A549 (cell line): ENCODE measurements around the gene LMF1. TPM values are rescaled to one million over a fixed set of nuclear protein-coding genes. Genes with fewer than 3 reads are reported as not detected.
"Not testable (repeated sequence)": the region's sequence is repeated elsewhere in the genome, so short reads cannot be mapped to it uniquely, and the experiment has no call there.

Experiments used
- ATAC-seq, 2 experiments: fragments of 200-7000 bp in 1 of 2; fragments of >200 bp in 1 of 2; cut with Nextera tagmentation in 1 of 2; cut with Tn5 transposase in 1 of 2; 3 replicates each; pipeline versions ENCODE4 v1.8.0 to v1.9.1; 2018 to 2020; ENCODE audit warnings: mild to moderate bottlenecking in 1 of 2, moderate library complexity in 1 of 2
- CTCF ChIA-PET: fragments of 300-600 bp; sonication (Branson Sonifier 250); formaldehyde crosslinking; extraction: SDS; loops from one replicate; lab custom pipeline; 2021; ENCODE audit warnings: antibody characterized with exemption, inconsistent platforms; lab: Yijun Ruan, JAX
- POLR2A ChIA-PET: fragments of 350-600 bp; formaldehyde crosslinking; extraction: SDS; loops from one replicate; lab custom pipeline; 2021; ENCODE audit warnings: antibody characterized with exemption, inconsistent platforms; lab: Yijun Ruan, JAX
- DNase-seq, 2 experiments: peaks; one replicate each; pipeline versions ENCODE4 v3.0.0 to v3.0.0-alpha.2; 2011 to 2016; ENCODE audit warnings: low read depth in 1 of 2, low spot score in 1 of 2
- FAIRE-seq: peaks from 2 replicates; lab custom pipeline; 2011; peaks lifted over from hg19 to GRCh38; lab: Jason Lieb, UNC
- H3K27ac ChIP-seq, 2 experiments: fragments of >200 bp; sonication (Bioruptor Twin); formaldehyde crosslinking; 3 replicates each; pipeline ENCODE4 v1.5.1; 2016 to 2017
- H3K4me1 ChIP-seq: fragments of >200 bp; sonication (Bioruptor Twin); formaldehyde crosslinking; 3 replicates; pipeline ENCODE4 v1.6.1; 2016
- H3K4me2 ChIP-seq: fragments of >200 bp; sonication (Bioruptor Twin); formaldehyde crosslinking; 3 replicates; pipeline ENCODE4 v1.6.1; 2016
- H3K4me3 ChIP-seq: fragments of >200 bp; sonication (Bioruptor Twin); formaldehyde crosslinking; 3 replicates; pipeline ENCODE4 v1.5.1; 2016
- H3K9me3 ChIP-seq: fragments of >200 bp; sonication (Bioruptor Twin); formaldehyde crosslinking; 3 replicates; pipeline ENCODE4 v1.6.1; 2016
- BCL3 ChIP-seq: fragments of >200 bp; sonication (Bioruptor Twin); formaldehyde crosslinking; IDR thresholded peaks from 3 replicates; pipeline ENCODE4 v1.6.1; 2016
- CBX2 ChIP-seq: fragments of 200-600 bp; sonication (generic); IDR thresholded peaks from 2 replicates; pipeline ENCODE4 v1.6.1; 2016; ENCODE audit warnings: low read depth, mild to moderate bottlenecking, borderline replicate concordance
- CBX8 ChIP-seq: fragments of 200-600 bp; sonication (generic); IDR thresholded peaks from 2 replicates; pipeline ENCODE4 v1.6.1; 2016
- CEBPB ChIP-seq, 2 experiments: fragments of >200 bp in 1 of 2; sonication (Bioruptor Twin) in 1 of 2; formaldehyde crosslinking in 1 of 2; IDR thresholded peaks; 2 replicates each; pipeline ENCODE4 v1.6.1; 2012 to 2016
- CHD4 ChIP-seq: fragments of 200-600 bp; sonication (generic); IDR thresholded peaks from 2 replicates; pipeline ENCODE4 v1.6.1; 2016; ENCODE audit warnings: antibody characterized with exemption, mild to moderate bottlenecking, borderline replicate concordance
- EHMT2 ChIP-seq: fragments of 200-600 bp; sonication (generic); IDR thresholded peaks from 2 replicates; pipeline ENCODE4 v1.6.1; 2016; ENCODE audit warnings: antibody characterized with exemption, low read depth, mild to moderate bottlenecking, moderate library complexity
- ESRRA ChIP-seq: fragments of 150-350 bp; IDR thresholded peaks from 2 replicates; pipeline ENCODE4 v1.6.1; 2014; ENCODE audit warnings: mild to moderate bottlenecking, low read length, borderline replicate concordance
- FOSB ChIP-seq: fragments of 250-450 bp; sonication (Bioruptor Pico); IDR thresholded peaks from 2 replicates; pipeline ENCODE4 v1.5.0; 2020; ENCODE audit warnings: mild to moderate bottlenecking, moderate library complexity
- FOSL2 ChIP-seq, 2 experiments: fragments of 450-650 bp in 1 of 2; fragments of >200 bp in 1 of 2; sonication (Bioruptor Twin) in 1 of 2; formaldehyde crosslinking; IDR thresholded peaks; 2 replicates each; pipeline versions ENCODE4 v1.5.0 to v1.6.1; 2016 to 2020; ENCODE audit warnings: mild to moderate bottlenecking in 1 of 2, moderate library complexity in 1 of 2
- HDAC2 ChIP-seq: fragments of 200-600 bp; sonication (generic); IDR thresholded peaks from 2 replicates; pipeline ENCODE4 v1.6.1; 2016
- HOXA7 ChIP-seq: fragments of 250-450 bp; sonication (Bioruptor Pico); IDR thresholded peaks from 2 replicates; pipeline ENCODE4 v1.5.0; 2020; ENCODE audit warnings: mild to moderate bottlenecking, moderate library complexity
- HOXB13 ChIP-seq: fragments of 250-450 bp; sonication (Bioruptor Pico); IDR thresholded peaks from 2 replicates; pipeline ENCODE4 v1.5.0; 2020; ENCODE audit warnings: low read depth, mild to moderate bottlenecking, moderate library complexity
- HOXB5 ChIP-seq: fragments of 250-450 bp; sonication (Bioruptor Pico); IDR thresholded peaks from 2 replicates; pipeline ENCODE4 v1.5.0; 2020; ENCODE audit warnings: mild to moderate bottlenecking, moderate library complexity
- JUN ChIP-seq, 2 experiments: fragments of >200 bp; sonication (Bioruptor Twin); formaldehyde crosslinking; IDR thresholded peaks; 2 replicates in 1 of 2; 3 replicates in 1 of 2; pipeline ENCODE4 v1.6.1; 2016 to 2017
- KDM1A ChIP-seq: fragments of 200-600 bp; sonication (generic); IDR thresholded peaks from 2 replicates; pipeline ENCODE4 v1.6.1; 2016; ENCODE audit warnings: low read depth, mild to moderate bottlenecking
- MAFK ChIP-seq: fragments of 450-650 bp; IDR thresholded peaks from 2 replicates; pipeline ENCODE4 v1.6.1; 2014; ENCODE audit not compliant: partially characterized antibody
- MAZ ChIP-seq: fragments of 150-350 bp; IDR thresholded peaks from 2 replicates; pipeline ENCODE4 v1.6.1; 2014; ENCODE audit warnings: antibody characterized with exemption, low read depth, low read length, borderline replicate concordance
- MYC ChIP-seq: IDR thresholded peaks from 2 replicates; pipeline ENCODE4 v1.6.1; 2012; ENCODE audit warnings: mild to moderate bottlenecking, inconsistent platforms, low read length, improper control_type of control experiment, borderline replicate concordance
- NFE2L2 ChIP-seq: fragments of 150-350 bp; conservative IDR thresholded peaks from 2 replicates; pipeline ENCODE4 v1.6.1; 2014; ENCODE audit warnings: low read length
- NPAS2 ChIP-seq: fragments of 250-450 bp; sonication (Bioruptor Pico); IDR thresholded peaks from 2 replicates; pipeline ENCODE4 v1.8.0; 2022; ENCODE audit warnings: mild to moderate bottlenecking, moderate library complexity, borderline replicate concordance
- RNF2 ChIP-seq: fragments of 200-600 bp; sonication (generic); IDR thresholded peaks from 2 replicates; pipeline ENCODE4 v1.6.1; 2016; ENCODE audit warnings: low read depth, mild to moderate bottlenecking, antibody characterized with exemption, moderate library complexity, borderline replicate concordance
- SREBF2 ChIP-seq: fragments of 450-650 bp; IDR thresholded peaks from 2 replicates; pipeline ENCODE4 v1.6.1; 2014; ENCODE audit warnings: mild to moderate bottlenecking, moderate library complexity
- ZNF302 ChIP-seq: fragments of 250-450 bp; sonication (Bioruptor Pico); IDR thresholded peaks from 2 replicates; pipeline ENCODE4 v1.9.0; 2021; ENCODE audit warnings: inconsistent platforms, mild to moderate bottlenecking, moderate library complexity
- ZSCAN20 ChIP-seq: fragments of 250-450 bp; sonication (Bioruptor Pico); IDR thresholded peaks from 2 replicates; pipeline ENCODE4 v1.8.0; 2022; ENCODE audit warnings: mild to moderate bottlenecking, moderate library complexity
- WGBS: methylation state at CpG from one replicate; pipeline ENCODE4 v1.1.6; 2017; ENCODE audit errors: missing lambda C conversion rate; 5-methylcytosine and 5-hydroxymethylcytosine counted together
- polyA plus RNA-seq, 4 experiments: library from polyadenylated mRNA; depleted of rRNA in 3 of 4; stranded (reverse); fragments of >200 nt; fragmentation: RNase III in 1 of 4; extraction: RNeasy Plus Mini Kit Qiagen cat#74134 plus additional on column Dnase treatment in 1 of 4; gene quantifications; 2 replicates in 3 of 4; 3 replicates in 1 of 4; pipeline ENCODE4 v1.2.3, GENCODE V29; 2011 to 2017
- TF ChIP-seq, protein P1 (sequence below): IDR thresholded peaks from 2 replicates; pipeline ENCODE4 v1.6.1; 2012; ENCODE audit warnings: low read depth, borderline replicate concordance
- TF ChIP-seq, protein P2 (sequence below): fragments of 250-450 bp; sonication (Bioruptor Pico); IDR thresholded peaks from 2 replicates; pipeline ENCODE4 v1.5.0; 2020; ENCODE audit warnings: low read depth, mild to moderate bottlenecking, moderate library complexity
- TF ChIP-seq, protein P3 (sequence below): fragments of >200 bp; sonication (Bioruptor Twin); formaldehyde crosslinking; IDR thresholded peaks from 2 replicates; pipeline ENCODE4 v1.6.1; 2016
- TF ChIP-seq, protein P4 (sequence below): fragments of 200-600 bp; sonication (generic); IDR thresholded peaks from 2 replicates; pipeline ENCODE4 v1.6.1; 2016; ENCODE audit warnings: antibody characterized with exemption, mild to moderate bottlenecking, moderate library complexity

Gene LMF1
- polyA plus RNA-seq, 2 of the 4 experiments (the other 2 are of a cell fraction): 8.8 to 10.9 TPM

GRCh38 chr16:889586-889985, 81.2 kb downstream of the LMF1 start:
- TF ChIP-seq MAFK (no peak), HOXA7 (no peak), BCL3 (no peak), NPAS2 (no peak), NFE2L2 (no peak), ZNF302 (no peak), ESRRA (no peak), FOSL2 (IDR thresholded peaks at IDR 0.05) (no peak), FOSL2 (CRISPR knock-in tag; IDR thresholded peaks at IDR 0.05) (no peak), CHD4 (no peak)
- TF ChIP-seq, protein P1, sequence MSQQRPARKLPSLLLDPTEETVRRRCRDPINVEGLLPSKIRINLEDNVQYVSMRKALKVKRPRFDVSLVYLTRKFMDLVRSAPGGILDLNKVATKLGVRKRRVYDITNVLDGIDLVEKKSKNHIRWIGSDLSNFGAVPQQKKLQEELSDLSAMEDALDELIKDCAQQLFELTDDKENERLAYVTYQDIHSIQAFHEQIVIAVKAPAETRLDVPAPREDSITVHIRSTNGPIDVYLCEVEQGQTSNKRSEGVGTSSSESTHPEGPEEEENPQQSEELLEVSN: no peak
- TF ChIP-seq, all 56 proteins: peak for 0
- no peak overlapping the region for H3K4me2 ChIP-seq
- no peak for ATAC-seq
- no peak for DNase-seq
- no peak overlapping the region for H3K27ac ChIP-seq
- POLR2A ChIA-PET: no interaction called here
- no peaks in the 10 kb centered on the region for H3K9me3 ChIP-seq
- CTCF ChIA-PET: no interaction called here
- 82% methylated on average over 11 of the region's 11 CpGs for WGBS
- FAIRE-seq: no peak
- no peak overlapping the region for H3K4me3 ChIP-seq
- H3K4me1 ChIP-seq: no peaks in the 10 kb centered on the region

- FAIRE-seq: no peak
- CTCF ChIA-PET: no interaction called here
These were observed 81.7 kb downstream of the LMF1 start for GRCh38 chr16:888901-889570.

DNA sequence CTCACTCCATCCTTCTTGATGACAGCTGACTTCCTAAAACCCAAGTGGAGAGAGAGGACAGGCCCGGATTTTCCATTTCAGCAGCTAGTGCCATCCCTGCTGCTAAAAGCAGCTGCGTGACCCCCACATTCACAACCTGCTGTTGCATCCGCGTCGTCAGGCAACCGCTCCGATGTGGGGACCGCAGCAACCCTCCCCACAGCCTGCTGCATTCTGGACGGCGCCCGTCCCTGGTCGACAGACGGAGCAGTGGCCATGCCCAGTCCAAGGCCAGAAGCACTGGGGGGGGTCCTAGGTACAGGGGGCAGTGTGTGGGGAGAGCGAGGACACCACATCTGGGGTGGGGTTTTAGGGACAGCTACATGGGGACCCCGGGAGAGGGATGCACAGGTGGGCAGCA, 82.3 kb downstream of the LMF1 start:
- H3K4me2 ChIP-seq, H3K4me3 ChIP-seq, POLR2A ChIA-PET, FAIRE-seq, ATAC-seq, H3K4me1 ChIP-seq, CTCF ChIA-PET, H3K9me3 ChIP-seq, DNase-seq, H3K27ac ChIP-seq: not testable (repeated sequence)
- WGBS: 76% methylated on average over 3 of the region's 15 CpGs

More at GRCh38 chr16:888901-889570, 81.7 kb downstream of the LMF1 start:
- Histone ChIP-seq H3K4me1 (no peaks in the 10 kb centered on the region), H3K9me3 (no peaks in the 10 kb centered on the region), H3K4me2 (no peak overlapping the region), H3K4me3 (no peak overlapping the region), H3K27ac (no peak overlapping the region)
- ATAC-seq (no peak), DNase-seq (no peak)
- POLR2A ChIA-PET: no interaction called here
- no peak for TF ChIP-seq RNF2
- no peak for TF ChIP-seq FOSB (CRISPR knock-in tag)
- no peak for TF ChIP-seq HOXA7
- no peak for TF ChIP-seq CEBPB (IDR thresholded peaks at IDR 0.05)
- TF ChIP-seq MYC: no peak
- TF ChIP-seq HOXB13 (CRISPR knock-in tag): no peak
- TF ChIP-seq MAZ: no peak
- TF ChIP-seq, protein P2, sequence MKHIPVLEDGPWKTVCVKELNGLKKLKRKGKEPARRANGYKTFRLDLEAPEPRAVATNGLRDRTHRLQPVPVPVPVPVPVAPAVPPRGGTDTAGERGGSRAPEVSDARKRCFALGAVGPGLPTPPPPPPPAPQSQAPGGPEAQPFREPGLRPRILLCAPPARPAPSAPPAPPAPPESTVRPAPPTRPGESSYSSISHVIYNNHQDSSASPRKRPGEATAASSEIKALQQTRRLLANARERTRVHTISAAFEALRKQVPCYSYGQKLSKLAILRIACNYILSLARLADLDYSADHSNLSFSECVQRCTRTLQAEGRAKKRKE (CRISPR knock-in tag): no peak
- no peak for TF ChIP-seq EHMT2
- TF ChIP-seq, protein P3, sequence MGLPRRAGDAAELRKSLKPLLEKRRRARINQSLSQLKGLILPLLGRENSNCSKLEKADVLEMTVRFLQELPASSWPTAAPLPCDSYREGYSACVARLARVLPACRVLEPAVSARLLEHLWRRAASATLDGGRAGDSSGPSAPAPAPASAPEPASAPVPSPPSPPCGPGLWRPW: no peak
- TF ChIP-seq, protein P4, sequence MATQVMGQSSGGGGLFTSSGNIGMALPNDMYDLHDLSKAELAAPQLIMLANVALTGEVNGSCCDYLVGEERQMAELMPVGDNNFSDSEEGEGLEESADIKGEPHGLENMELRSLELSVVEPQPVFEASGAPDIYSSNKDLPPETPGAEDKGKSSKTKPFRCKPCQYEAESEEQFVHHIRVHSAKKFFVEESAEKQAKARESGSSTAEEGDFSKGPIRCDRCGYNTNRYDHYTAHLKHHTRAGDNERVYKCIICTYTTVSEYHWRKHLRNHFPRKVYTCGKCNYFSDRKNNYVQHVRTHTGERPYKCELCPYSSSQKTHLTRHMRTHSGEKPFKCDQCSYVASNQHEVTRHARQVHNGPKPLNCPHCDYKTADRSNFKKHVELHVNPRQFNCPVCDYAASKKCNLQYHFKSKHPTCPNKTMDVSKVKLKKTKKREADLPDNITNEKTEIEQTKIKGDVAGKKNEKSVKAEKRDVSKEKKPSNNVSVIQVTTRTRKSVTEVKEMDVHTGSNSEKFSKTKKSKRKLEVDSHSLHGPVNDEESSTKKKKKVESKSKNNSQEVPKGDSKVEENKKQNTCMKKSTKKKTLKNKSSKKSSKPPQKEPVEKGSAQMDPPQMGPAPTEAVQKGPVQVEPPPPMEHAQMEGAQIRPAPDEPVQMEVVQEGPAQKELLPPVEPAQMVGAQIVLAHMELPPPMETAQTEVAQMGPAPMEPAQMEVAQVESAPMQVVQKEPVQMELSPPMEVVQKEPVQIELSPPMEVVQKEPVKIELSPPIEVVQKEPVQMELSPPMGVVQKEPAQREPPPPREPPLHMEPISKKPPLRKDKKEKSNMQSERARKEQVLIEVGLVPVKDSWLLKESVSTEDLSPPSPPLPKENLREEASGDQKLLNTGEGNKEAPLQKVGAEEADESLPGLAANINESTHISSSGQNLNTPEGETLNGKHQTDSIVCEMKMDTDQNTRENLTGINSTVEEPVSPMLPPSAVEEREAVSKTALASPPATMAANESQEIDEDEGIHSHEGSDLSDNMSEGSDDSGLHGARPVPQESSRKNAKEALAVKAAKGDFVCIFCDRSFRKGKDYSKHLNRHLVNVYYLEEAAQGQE: no peak
- TF ChIP-seq CBX8: no peak
- no peak for TF ChIP-seq HOXB5
- TF ChIP-seq HDAC2: no peak
- TF ChIP-seq SREBF2: no peak
- no peak for TF ChIP-seq MAFK
- no peak for TF ChIP-seq ZSCAN20 (CRISPR knock-in tag)
- TF ChIP-seq KDM1A: no peak
- no peak for TF ChIP-seq JUN (IDR thresholded peaks at IDR 0.05)
- TF ChIP-seq CBX2: no peak
- 70% methylated on average over 20 of the region's 24 CpGs for WGBS
